Measurements from ENCODE around the gene EPS8L3.

Gene EPS8L3

GRCh38 chr1:109793486-109794318 lies 30.0 kb upstream of the EPS8L3 start:
- peak; percentile 70 for DNase-seq

GRCh38 chr1:109793089-109793485 lies 29.4 kb upstream of the EPS8L3 start:
- no peak for DNase-seq

GRCh38 chr1:109792056-109792831 lies 28.5 kb upstream of the EPS8L3 start:
- DNase-seq: no peak

- no peak for DNase-seq
Observed at GRCh38 chr1:109791495-109792043, 27.8 kb upstream of the EPS8L3 start.

- DNase-seq: no peak
Observed at GRCh38 chr1:109790735-109791494, 27.2 kb upstream of the EPS8L3 start.

GRCh38 chr1:109790329-109790728 lies 26.6 kb upstream of the EPS8L3 start:
- DNase-seq: no peak

- DNase-seq: no peak
Observed at GRCh38 chr1:109789551-109790180, 25.9 kb upstream of the EPS8L3 start.

GRCh38 chr1:109788695-109789521 lies 25.2 kb upstream of the EPS8L3 start:
- no peak for DNase-seq

GRCh38 chr1:109787845-109788601 lies 24.3 kb upstream of the EPS8L3 start:
- no peak for DNase-seq

- no peak for DNase-seq
Observed at GRCh38 chr1:109787211-109787844, 23.6 kb upstream of the EPS8L3 start.

- DNase-seq: peak; percentile 30
Observed at GRCh38 chr1:109786531-109787021, 22.9 kb upstream of the EPS8L3 start.

- DNase-seq: no peak
Observed at GRCh38 chr1:109786112-109786480, 22.4 kb upstream of the EPS8L3 start.

- no peak for DNase-seq
Observed at GRCh38 chr1:109785446-109786111, 21.9 kb upstream of the EPS8L3 start.

- DNase-seq: no peak
Observed at GRCh38 chr1:109784551-109785252, 21.0 kb upstream of the EPS8L3 start.

- no peak for DNase-seq
Observed at GRCh38 chr1:109783436-109783835, 19.7 kb upstream of the EPS8L3 start.

- DNase-seq: no peak
Observed at GRCh38 chr1:109782927-109783326, 19.2 kb upstream of the EPS8L3 start.

GRCh38 chr1:109782514-109782913 lies 18.8 kb upstream of the EPS8L3 start:
- DNase-seq: no peak

GRCh38 chr1:109781806-109782205 lies 18.1 kb upstream of the EPS8L3 start:
- DNase-seq: no peak

- no peak for DNase-seq
Observed at GRCh38 chr1:109780982-109781381, 17.3 kb upstream of the EPS8L3 start.

Measured in NCI-H2029 (cell line).